B cell (primary cell): ENCODE results near the gene RPS14.

Experiments
- EZH2 ChIP-seq: IDR thresholded peaks from 2 replicates; pipeline ENCODE4 v1.6.1; 2012; ENCODE audit warnings: borderline replicate concordance, low read depth, mild to moderate bottlenecking, moderate library complexity, low read length; ENCODE audit not compliant: insufficient read depth, poor library complexity, severe bottlenecking
- TF ChIP-seq, protein P1 (sequence below): fragments of 200-600 bp; IDR thresholded peaks from one replicate; pipeline ENCODE4 v1.8.0; 2022; ENCODE audit warnings: antibody characterized with exemption, mild to moderate bottlenecking

DNA sequence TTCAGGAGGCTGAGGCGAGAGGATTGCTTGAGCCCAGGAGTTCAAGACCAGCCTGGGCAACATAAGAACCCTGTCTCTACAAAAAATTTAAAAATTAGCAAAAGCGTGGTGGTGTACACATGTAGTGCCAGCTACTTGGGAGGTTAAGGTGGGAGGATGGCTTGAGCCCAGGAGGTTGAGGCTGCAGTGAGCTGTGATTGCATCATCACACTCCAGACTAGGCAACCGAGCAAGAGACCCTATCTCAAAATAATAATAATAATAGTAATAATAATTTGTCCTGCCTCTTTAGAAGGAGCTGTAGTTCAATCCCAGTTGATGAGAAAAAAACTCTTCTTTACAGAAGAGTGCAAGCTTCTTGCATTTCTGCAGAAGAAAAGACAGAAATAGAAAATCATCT lies 26.8 kb downstream of the RPS14 start:
- TF ChIP-seq, protein P1, sequence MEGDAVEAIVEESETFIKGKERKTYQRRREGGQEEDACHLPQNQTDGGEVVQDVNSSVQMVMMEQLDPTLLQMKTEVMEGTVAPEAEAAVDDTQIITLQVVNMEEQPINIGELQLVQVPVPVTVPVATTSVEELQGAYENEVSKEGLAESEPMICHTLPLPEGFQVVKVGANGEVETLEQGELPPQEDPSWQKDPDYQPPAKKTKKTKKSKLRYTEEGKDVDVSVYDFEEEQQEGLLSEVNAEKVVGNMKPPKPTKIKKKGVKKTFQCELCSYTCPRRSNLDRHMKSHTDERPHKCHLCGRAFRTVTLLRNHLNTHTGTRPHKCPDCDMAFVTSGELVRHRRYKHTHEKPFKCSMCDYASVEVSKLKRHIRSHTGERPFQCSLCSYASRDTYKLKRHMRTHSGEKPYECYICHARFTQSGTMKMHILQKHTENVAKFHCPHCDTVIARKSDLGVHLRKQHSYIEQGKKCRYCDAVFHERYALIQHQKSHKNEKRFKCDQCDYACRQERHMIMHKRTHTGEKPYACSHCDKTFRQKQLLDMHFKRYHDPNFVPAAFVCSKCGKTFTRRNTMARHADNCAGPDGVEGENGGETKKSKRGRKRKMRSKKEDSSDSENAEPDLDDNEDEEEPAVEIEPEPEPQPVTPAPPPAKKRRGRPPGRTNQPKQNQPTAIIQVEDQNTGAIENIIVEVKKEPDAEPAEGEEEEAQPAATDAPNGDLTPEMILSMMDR = no peak
- TF ChIP-seq EZH2 = no peak
